K562 (cell line): ENCODE results near the gene SIDT1. TPM values are rescaled to one million over a fixed set of nuclear protein-coding genes. Genes with fewer than 3 reads are reported as not detected.

Source experiments
- ATAC-seq: fragments of 200-7000 bp; cut with Tn5 transposase; 3 replicates; pipeline ENCODE4 v1.9.1; 2020; ENCODE audit warnings: moderate library complexity
- BruUV-seq: library from RNA; stranded (reverse); fragments of 400-500 nt; replicated peaks from 2 replicates; lab custom pipeline; 2021; lab: Mats Ljungman, UMichigan
- CTCF ChIA-PET: fragments of 300-600 bp; formaldehyde crosslinking; extraction: SDS; loops from one replicate; lab custom pipeline; 2021; ENCODE audit warnings: low intra/inter-chr PET ratio; lab: Yijun Ruan, JAX
- POLR2A ChIA-PET: fragments of 300-600, 350-650 bp; sonication (Branson Sonifier 250); formaldehyde crosslinking; extraction: SDS; loops from one replicate; lab custom pipeline; 2021; ENCODE audit warnings: antibody characterized with exemption, inconsistent platforms; lab: Yijun Ruan, JAX
- DNase-seq, 4 experiments: peaks; one replicate each; pipeline versions ENCODE4 v3.0.0 to v3.0.0-alpha.2; 2011 to 2018; ENCODE audit warnings: low spot score in 3 of 4, mixed read lengths in 3 of 4; ENCODE audit errors: extremely low read depth in 1 of 4
- FAIRE-seq: peaks from 2 replicates; lab custom pipeline; 2011; peaks lifted over from hg19 to GRCh38; lab: Jason Lieb, UNC
- H2AFZ ChIP-seq: 2 replicates; pipeline ENCODE4 v1.6.0; 2011; ENCODE audit warnings: low read depth, low read length, control low read depth, inconsistent platforms
- H3K27ac ChIP-seq: fragments of 200-600 bp; 3 replicates; pipeline ENCODE4 v1.8.0; 2011; ENCODE audit warnings: low read depth, mild to moderate bottlenecking, control low read depth, inconsistent platforms, low read length, moderate library complexity, mixed read lengths; ENCODE audit errors: extremely low read depth
- H3K27me3 ChIP-seq, 2 experiments: fragments of 300-600 bp in 1 of 2; 2 replicates in 1 of 2; 3 replicates in 1 of 2; pipeline versions ENCODE4 v1.6.0 to v1.8.0; 2011; ENCODE audit warnings: inconsistent platforms in 2 of 2, low read length in 2 of 2, mild to moderate bottlenecking in 1 of 2, mixed read lengths in 1 of 2, moderate library complexity in 1 of 2; ENCODE audit not compliant: control insufficient read depth in 2 of 2, insufficient read depth in 2 of 2
- H3K36me3 ChIP-seq: fragments of 300-600 bp; 3 replicates; pipeline ENCODE4 v1.8.0; 2011; ENCODE audit warnings: mild to moderate bottlenecking, low read length, inconsistent platforms; ENCODE audit not compliant: control insufficient read depth, insufficient read depth
- H3K4me1 ChIP-seq, 2 experiments: fragments of 200-600 bp in 1 of 2; replicated peaks in 1 of 2; 2 replicates in 1 of 2; 3 replicates in 1 of 2; pipeline versions ENCODE4 v1.5.1 to v1.8.0; 2011; ENCODE audit warnings: inconsistent platforms in 2 of 2, low read length in 2 of 2, mild to moderate bottlenecking in 1 of 2, mixed read lengths in 1 of 2, moderate library complexity in 1 of 2; ENCODE audit not compliant: control insufficient read depth in 2 of 2, insufficient read depth in 2 of 2
- H3K4me2 ChIP-seq: 2 replicates; pipeline ENCODE4 v1.6.1; 2011; ENCODE audit warnings: low read length, control low read depth, inconsistent platforms, mixed read lengths; ENCODE audit not compliant: insufficient read depth
- H3K4me3 ChIP-seq: fragments of 200-600 bp; sonication (generic), shearing (Covaris generic); 2 replicates; pipeline ENCODE4 v1.5.1; 2016; ENCODE audit warnings: control low read depth, inconsistent platforms
- H3K79me2 ChIP-seq: fragments of 200-600 bp; 3 replicates; pipeline ENCODE4 v1.8.0; 2011; ENCODE audit warnings: low read length, inconsistent platforms; ENCODE audit not compliant: control insufficient read depth, insufficient read depth
- H3K9ac ChIP-seq, 2 experiments: 2 replicates each; pipeline versions ENCODE4 v1.6.0 to v1.6.1; 2011; ENCODE audit warnings: low read depth in 2 of 2, low read length in 2 of 2, control low read depth in 1 of 2, inconsistent platforms in 1 of 2, mild to moderate bottlenecking in 1 of 2, mixed read lengths in 1 of 2; ENCODE audit not compliant: insufficient read depth in 1 of 2
- H3K9me1 ChIP-seq: one replicate; pipeline ENCODE4 v1.6.0; 2011; ENCODE audit warnings: inconsistent platforms, mild to moderate bottlenecking, low read length, moderate library complexity; ENCODE audit not compliant: control insufficient read depth, insufficient read depth
- H3K9me3 ChIP-seq: replicated peaks from 2 replicates; pipeline ENCODE4 v1.5.1; 2011; ENCODE audit warnings: low read depth, low read length, inconsistent platforms; ENCODE audit not compliant: control insufficient read depth, insufficient read depth
- H4K20me1 ChIP-seq: replicated peaks from 2 replicates; pipeline ENCODE4 v1.6.1; 2011; ENCODE audit warnings: low read length, inconsistent platforms, mixed read lengths; ENCODE audit not compliant: control insufficient read depth, insufficient read depth
- E2F3 ChIP-seq: fragments of 250-450 bp; sonication (Bioruptor Pico); IDR thresholded peaks from 2 replicates; pipeline ENCODE4 v1.4.0; 2020; ENCODE audit warnings: mild to moderate bottlenecking
- EWSR1 ChIP-seq: fragments of 450-650 bp; IDR thresholded peaks from 2 replicates; pipeline ENCODE4 v1.6.1; 2018; ENCODE audit warnings: borderline replicate concordance, mild to moderate bottlenecking, low read depth, moderate library complexity; ENCODE audit not compliant: partially characterized antibody
- FIP1L1 ChIP-seq: fragments of 200-400 bp; formaldehyde crosslinking; IDR thresholded peaks from 2 replicates; pipeline ENCODE4 v1.6.1; 2018; ENCODE audit warnings: mild to moderate bottlenecking, low read depth, low read length; ENCODE audit not compliant: poor library complexity, severe bottlenecking
- ILK ChIP-seq: fragments of 450-650 bp; IDR thresholded peaks from 2 replicates; pipeline ENCODE4 v1.6.1; 2016; ENCODE audit warnings: missing genetic modification characterization, low read depth, mild to moderate bottlenecking, missing compliant biosample characterization, moderate library complexity, borderline replicate concordance
- L3MBTL2 ChIP-seq: fragments of 450-650 bp; IDR thresholded peaks from 2 replicates; pipeline ENCODE4 v1.6.1; 2016; ENCODE audit warnings: mild to moderate bottlenecking, moderate library complexity
- MLX ChIP-seq, 2 experiments: fragments of 450-650 bp in 1 of 2; sonication (generic) in 1 of 2; formaldehyde crosslinking; conservative IDR thresholded peaks; 2 replicates each; pipeline versions ENCODE4 v1.4.0 to v1.8.1; 2020 to 2022; ENCODE audit warnings: mild to moderate bottlenecking in 1 of 2, missing genetic modification reagents in 1 of 2
- RBM14 ChIP-seq: fragments of 200-400 bp; formaldehyde crosslinking; IDR thresholded peaks from 2 replicates; pipeline ENCODE4 v1.6.1; 2018; ENCODE audit warnings: low read depth, mild to moderate bottlenecking, low read length, moderate library complexity, borderline replicate concordance; ENCODE audit not compliant: insufficient read depth
- SNAPC5 ChIP-seq: fragments of 250-450 bp; sonication (Bioruptor Pico); IDR thresholded peaks from 2 replicates; pipeline ENCODE4 v1.8.0; 2021; ENCODE audit warnings: moderate library complexity, mild to moderate bottlenecking, inconsistent platforms
- SRSF9 ChIP-seq: fragments of 200-400 bp; formaldehyde crosslinking; IDR thresholded peaks from 2 replicates; pipeline ENCODE4 v1.6.1; 2017; ENCODE audit warnings: low read depth, low read length, borderline replicate concordance
- WHSC1 ChIP-seq: IDR thresholded peaks from one replicate; pipeline ENCODE4 v1.6.1; 2012; ENCODE audit warnings: low read length, control low read depth, inconsistent platforms
- ZBTB12 ChIP-seq: fragments of 250-450 bp; sonication (Bioruptor Pico); IDR thresholded peaks from 2 replicates; pipeline ENCODE4 v1.4.0; 2020
- ZKSCAN8 ChIP-seq: fragments of 200-800 bp; sonication (Bioruptor generic); IDR thresholded peaks from 2 replicates; pipeline ENCODE4 v1.6.1; 2016; ENCODE audit warnings: missing genetic modification characterization, missing compliant biosample characterization
- ZNF644 ChIP-seq: fragments of 200-800 bp; sonication (Bioruptor generic); IDR thresholded peaks from 2 replicates; pipeline ENCODE4 v1.6.1; 2016; ENCODE audit warnings: low read depth, missing genetic modification characterization, missing compliant biosample characterization
- ZNF780A ChIP-seq: fragments of 250-450 bp; sonication (Bioruptor Pico); IDR thresholded peaks from 2 replicates; pipeline ENCODE4 v1.5.0; 2021; ENCODE audit warnings: mild to moderate bottlenecking
- WGBS: fragments of 100-300 bp; shearing (Covaris generic); methylation state at CpG from one replicate; pipeline ENCODE4 v1.1.6; 2016; ENCODE audit warnings: low coverage, mixed read lengths; ENCODE audit not compliant: insufficient coverage; ENCODE audit errors: missing lambda C conversion rate; 5-methylcytosine and 5-hydroxymethylcytosine counted together
- in situ Hi-C: fragments of 300-500 bp; cut with MboI; formaldehyde crosslinking; loops from 4 replicates; pipeline ENCODE4 v1.15.0; 2018; ENCODE audit warnings: inconsistent platforms, mixed read lengths
- intact Hi-C: fragments of 100-400 bp; cut with micrococcal nuclease; formaldehyde crosslinking; loops from 2 replicates; pipeline ENCODE4 v1.14.2; 2022
- polyA plus RNA-seq, 8 experiments: library from polyadenylated mRNA; depleted of rRNA in 4 of 8; stranded (reverse) in 5 of 8; unstranded in 3 of 8; fragments of >200 nt; fragmentation: Nextera tagmentation in 2 of 8; fragmentation: Illumina TruSeq in 1 of 8; extraction: Ambion mirVana in 2 of 8; extraction: Trizol in 1 of 8; gene quantifications; 2 replicates each; pipeline versions ENCODE4 v1.2.1 to v1.2.3, GENCODE V29; 2011 to 2014; ENCODE audit warnings: inconsistent platforms in 1 of 8, missing spikeins in 1 of 8
- total RNA-seq, 7 experiments: library from RNA; depleted of rRNA in 6 of 7; stranded (reverse); fragments of >200 nt in 6 of 7; fragmentation: Illumina TruSeq in 2 of 7; extraction: Trizol in 2 of 7; gene quantifications; 2 replicates each; pipeline versions ENCODE4 v1.2.1 to v1.2.3, GENCODE V29; 2011 to 2021; ENCODE audit warnings: low replicate concordance in 1 of 7

SIDT1 gene
- total and polyA plus RNA-seq, 9 of the 15 experiments (the other 6 are each of a cell fraction or from before 2014, with no cell fraction given) = not detected

GRCh38 chr3:113588806-113589205 is 56.5 kb downstream of the SIDT1 start:
- no peak overlapping the region for H2AFZ ChIP-seq
- H3K9me1 ChIP-seq = no peaks in the 10 kb centered on the region
- CTCF ChIA-PET = no interaction called here
- H3K4me1 ChIP-seq = no peaks in the 10 kb centered on the region
- no peak overlapping the region for H3K27ac ChIP-seq
- no peak overlapping the region for H3K4me3 ChIP-seq
- no peak for TF ChIP-seq ILK (tag)
- TF ChIP-seq EWSR1 = no peak
- TF ChIP-seq L3MBTL2 = no peak
- no peak for TF ChIP-seq ZKSCAN8 (CRISPR knock-in tag)
- TF ChIP-seq SRSF9 = no peak
- no peak for TF ChIP-seq ZBTB12 (CRISPR knock-in tag)
- no peak for TF ChIP-seq WHSC1
- TF ChIP-seq FIP1L1 = no peak
- TF ChIP-seq RBM14 = no peak
- TF ChIP-seq ZNF644 (tag) = no peak
- no peak for TF ChIP-seq MLX (CRISPR knock-in tag; conservative IDR thresholded peaks at IDR 0.05)
- TF ChIP-seq E2F3 (CRISPR knock-in tag) = no peak
- TF ChIP-seq SNAPC5 = no peak
- TF ChIP-seq ZNF780A = no peak
- POLR2A ChIA-PET = interaction anchor here (1.4 kb wide), 1 partner anchor 11 kb away, joined by 3 read pairs; no protein-coding TSS in a partner anchor
- 0% methylated on average over 2 of the region's 2 CpGs for WGBS
- no TSS peak for BruUV-seq
- in situ Hi-C loops = no loop called here
- H3K9ac ChIP-seq = no peak overlapping the region
- no peaks in the 10 kb centered on the region for H3K79me2 ChIP-seq
- no peaks in the 10 kb centered on the region; a peak in 1 of 5 replicates for H3K27me3 ChIP-seq
- no peaks in the 10 kb centered on the region for H4K20me1 ChIP-seq
- H3K36me3 ChIP-seq = no peaks in the 10 kb centered on the region
- ATAC-seq = no peak
- intact Hi-C loops = no loop called here
- FAIRE-seq = no peak
- H3K4me2 ChIP-seq = no peak overlapping the region
- DNase-seq = no peak
- H3K9me3 ChIP-seq = no peaks in the 10 kb centered on the region
